UCSD-AML1 (cell line): ENCODE measurements around the gene PRODH2.
A peak's percentile ranks its signal among the peaks of the same experiment; 100 is the strongest.
"Not testable (repeated sequence)": the region's sequence is repeated elsewhere in the genome, so short reads cannot be mapped to it uniquely, and the experiment has no call there.

Experiments
- DNase-seq: peaks from one replicate; lab custom pipeline; 2025; ENCODE audit not compliant: unreplicated experiment; lab: John Stamatoyannopoulos, UW

The PRODH2 gene

GRCh38 chr19:35843676-35844481 is 31.2 kb upstream of the PRODH2 start:
- no peak for DNase-seq

DNA sequence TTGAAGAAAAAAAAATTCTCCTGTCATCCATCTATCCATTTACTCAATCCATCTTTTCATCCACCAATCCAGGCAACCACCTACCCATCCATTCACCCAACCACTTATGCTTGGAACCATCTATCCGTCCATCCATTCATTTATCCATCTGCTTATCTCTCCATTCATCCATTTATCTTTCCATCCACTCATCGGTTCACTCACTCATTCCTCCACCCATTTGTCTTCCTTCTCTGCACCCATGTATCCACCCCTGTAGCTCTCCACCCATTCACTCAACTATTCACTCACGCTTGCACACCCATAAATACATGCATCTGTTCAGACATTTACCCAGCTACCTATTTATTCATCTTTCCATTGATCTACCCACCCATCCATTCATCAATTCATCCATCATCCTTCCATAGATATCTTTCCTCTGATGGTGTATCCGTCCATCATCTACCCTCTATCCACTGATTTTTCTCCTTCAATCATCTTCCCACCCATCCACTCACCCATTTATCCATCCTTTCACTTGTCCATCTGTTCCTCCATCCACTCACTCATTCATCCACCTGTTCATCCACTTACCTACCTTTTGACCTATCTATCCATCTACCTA is 30.1 kb upstream of the PRODH2 start:
- no peak for DNase-seq

DNA sequence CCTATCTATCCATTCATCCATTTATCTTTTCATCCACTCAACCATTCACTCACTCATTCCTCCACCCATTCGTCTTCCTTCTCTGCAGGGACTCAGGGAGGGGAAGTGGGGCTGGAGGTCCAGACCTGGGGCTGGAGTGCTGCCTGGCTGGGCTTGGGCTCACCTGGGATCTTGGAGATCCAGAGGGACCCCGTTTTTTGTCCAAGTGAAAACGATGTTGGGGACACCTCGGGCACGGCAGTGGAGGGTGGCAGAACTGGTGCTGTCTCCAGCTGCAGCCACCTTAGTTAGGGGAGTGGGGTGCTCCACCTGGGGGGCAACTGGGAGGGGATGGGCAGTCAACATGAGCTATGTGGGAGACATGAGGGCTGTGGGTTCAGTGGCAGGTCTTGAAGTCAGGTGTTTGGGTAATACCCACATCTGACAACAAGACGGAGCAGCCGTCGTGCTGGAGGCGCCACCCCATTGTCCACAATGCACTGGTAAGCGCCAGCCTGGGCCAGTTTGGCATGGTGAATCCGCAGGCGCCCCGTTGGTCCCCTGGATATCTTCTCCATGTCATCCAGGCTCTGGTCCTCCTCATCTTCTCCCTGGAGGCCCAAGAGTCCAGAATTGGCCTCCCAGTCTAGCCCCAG is 29.4 kb upstream of the PRODH2 start:
- no peak for DNase-seq

DNA sequence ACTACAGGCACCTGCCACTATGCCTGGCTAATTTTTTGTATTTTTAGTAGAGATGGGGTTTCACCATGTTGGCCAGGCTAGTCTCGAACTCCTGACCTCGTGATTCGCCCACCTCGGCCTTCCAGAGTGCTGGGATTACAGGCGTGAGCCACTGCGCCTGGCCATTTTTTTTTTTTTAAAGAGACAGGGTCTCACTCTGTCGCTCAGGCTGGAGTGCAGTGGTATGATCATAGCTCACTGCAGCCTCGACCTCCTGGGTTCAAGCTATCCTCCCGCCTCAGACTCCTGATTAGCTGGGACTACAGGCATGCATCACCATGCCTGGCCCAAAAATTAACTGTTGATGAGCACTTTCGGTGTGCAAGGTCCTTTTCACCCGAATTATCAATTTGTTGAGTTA is 23.5 kb upstream of the PRODH2 start:
- not testable (repeated sequence) for DNase-seq

DNA sequence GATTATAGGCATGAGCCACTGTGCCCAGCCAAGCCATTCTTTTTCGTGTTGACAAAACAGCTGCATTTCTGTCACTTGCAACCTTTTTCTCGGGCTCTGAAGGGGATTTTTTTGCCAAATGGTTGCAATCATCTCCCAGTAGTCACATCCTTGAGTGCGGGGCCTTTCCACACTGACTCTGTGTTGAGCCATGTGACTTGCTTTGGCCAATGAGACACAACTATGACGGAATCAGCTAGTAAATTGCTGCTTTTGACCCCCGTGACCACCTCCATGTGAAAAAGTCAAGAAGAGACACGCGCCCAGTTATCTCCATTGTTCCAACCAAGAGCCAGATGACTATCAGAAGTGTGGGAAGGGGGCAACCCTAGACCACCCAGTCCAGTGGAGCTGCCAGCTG is 21.3 kb upstream of the PRODH2 start:
- DNase-seq = no peak

GRCh38 chr19:35832054-35832453 is 19.4 kb upstream of the PRODH2 start:
- DNase-seq = no peak

- DNase-seq = no peak
Observed at GRCh38 chr19:35830986-35831385, 18.3 kb upstream of the PRODH2 start.

DNA sequence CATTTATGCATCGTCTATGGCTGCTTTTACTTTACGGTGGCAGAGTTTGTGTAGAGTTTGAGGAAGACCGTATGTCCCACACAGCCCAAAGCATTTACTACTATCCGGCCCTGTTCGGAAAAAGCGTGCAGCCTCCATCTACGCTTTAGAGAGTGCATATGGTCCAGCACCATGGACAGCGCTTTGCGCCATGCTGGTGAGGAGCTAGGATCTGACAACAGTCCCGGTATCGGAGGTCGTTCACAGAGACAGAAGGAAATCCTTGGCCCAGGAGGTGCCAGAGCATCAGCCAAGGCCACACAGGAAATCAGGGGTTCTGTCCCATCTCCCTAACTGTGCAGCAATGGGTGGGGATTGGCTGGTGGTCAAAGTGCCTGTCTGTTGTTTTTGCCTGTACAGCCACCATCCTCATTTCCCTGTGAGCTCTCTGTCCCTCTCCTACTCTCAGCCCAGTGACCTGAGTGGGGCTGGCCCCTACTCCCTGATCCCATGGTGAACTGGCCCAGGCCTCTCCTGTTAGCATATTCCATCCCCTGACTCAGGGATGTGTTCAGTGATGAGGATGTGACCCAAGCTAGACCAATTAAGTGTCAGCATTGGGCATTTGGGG is 16.2 kb upstream of the PRODH2 start:
- DNase-seq = peak; percentile 61

DNA sequence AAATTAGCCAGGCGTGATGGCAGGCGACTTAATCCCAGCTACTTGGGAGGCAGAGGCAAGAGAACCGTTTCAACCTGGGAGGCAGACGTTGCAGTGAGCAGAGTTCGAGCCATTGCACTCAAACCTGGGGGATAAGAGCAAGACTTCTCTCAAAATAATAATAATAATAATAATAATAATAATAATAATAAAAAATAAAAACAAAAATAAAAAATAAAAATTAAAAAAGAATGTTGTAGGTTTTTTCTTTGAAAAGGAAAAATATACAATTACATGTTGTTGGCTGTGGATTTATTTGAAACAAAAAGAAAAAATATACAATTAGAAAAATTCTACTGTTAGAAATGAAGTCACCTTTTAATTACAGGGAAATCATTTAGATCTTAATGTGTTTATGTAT is 11.5 kb upstream of the PRODH2 start:
- DNase-seq = no peak

GRCh38 chr19:35822579-35822978 is 9.9 kb upstream of the PRODH2 start:
- DNase-seq = peak; percentile 37

GRCh38 chr19:35818445-35818844 is 5.8 kb upstream of the PRODH2 start:
- no peak for DNase-seq

DNA sequence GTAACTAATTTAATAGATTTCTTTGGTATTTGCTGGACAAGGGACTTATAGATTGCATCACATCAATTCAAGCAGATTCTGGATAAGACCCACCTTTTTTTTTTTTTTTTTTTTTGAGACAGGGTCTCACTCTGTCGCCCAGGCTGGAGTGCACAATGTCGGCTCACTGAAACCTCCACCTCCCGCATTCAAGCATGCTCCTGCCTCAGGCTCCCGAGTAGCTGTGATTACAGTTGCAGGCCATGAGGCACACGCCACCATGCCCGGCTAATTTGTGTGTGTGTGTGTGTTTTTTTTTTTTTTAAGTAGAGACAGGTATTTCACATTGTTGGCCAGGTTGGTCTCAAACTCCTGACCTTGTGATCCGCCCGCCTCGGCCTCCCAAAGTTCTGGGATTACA is 4.2 kb upstream of the PRODH2 start:
- no peak for DNase-seq

- DNase-seq = no peak
Observed at GRCh38 chr19:35816262-35816661, 3.6 kb upstream of the PRODH2 start.

DNA sequence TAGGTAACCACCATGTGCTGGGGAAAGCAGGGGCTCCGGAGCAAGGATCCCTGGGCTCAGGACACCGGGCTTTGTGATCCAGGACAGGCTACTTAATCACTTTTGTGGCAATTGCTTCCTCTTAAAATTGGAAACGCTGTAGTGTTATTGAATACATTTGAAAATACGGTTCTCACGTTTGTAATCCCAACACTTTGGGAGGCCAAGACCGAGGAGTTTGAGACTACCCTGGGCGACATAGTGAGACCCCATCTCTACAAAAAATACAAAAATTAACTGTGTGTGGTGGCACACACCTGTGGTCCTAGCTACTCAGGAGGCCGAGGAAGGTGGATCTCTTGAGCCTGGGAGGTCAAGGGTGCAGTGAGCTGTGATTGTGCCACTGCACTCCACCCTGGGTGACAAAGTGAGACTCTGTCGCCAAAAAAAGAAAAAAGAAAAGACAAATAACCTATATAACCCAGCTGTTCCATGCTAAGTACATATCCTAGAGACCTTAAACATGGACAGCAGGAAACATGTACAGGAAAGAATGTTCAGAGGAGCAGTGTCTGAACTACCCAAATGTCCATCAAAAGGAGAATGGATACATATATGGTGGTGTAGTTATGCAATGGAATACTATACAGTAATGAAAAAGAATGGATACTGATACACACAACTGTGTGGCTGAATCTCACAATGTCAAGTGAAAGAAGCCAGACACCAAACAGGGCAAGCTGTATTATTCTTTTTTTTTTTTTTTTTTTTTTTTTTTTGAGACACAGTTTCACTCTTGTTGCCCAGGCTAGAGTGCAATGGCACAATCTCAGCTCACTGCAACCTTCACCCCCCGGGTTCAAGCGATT is 622 bp upstream of the PRODH2 start:
- DNase-seq = no peak

GRCh38 chr19:35811317-35812219 is 1.1 kb downstream of the PRODH2 start:
- no peak for DNase-seq

DNA sequence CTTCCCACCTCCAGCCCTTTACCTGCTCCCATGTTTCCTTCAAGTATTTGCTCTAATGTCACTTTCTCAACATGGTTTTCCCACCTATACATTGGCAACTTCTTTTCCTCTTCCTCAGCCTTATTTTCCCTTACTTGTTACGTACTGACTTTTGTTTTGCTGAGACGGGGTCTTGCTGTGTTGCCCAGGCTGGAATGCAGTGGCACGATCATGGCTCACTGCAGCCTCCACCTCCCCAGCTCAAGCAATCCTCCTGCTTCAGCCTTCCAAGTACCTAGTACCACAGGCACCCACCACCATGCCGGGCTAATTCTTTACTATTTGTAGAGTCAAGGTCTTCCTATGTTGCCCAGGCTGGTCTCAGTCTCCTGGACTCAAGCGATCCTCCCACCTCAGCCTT is 5.0 kb downstream of the PRODH2 start:
- DNase-seq = no peak

DNA sequence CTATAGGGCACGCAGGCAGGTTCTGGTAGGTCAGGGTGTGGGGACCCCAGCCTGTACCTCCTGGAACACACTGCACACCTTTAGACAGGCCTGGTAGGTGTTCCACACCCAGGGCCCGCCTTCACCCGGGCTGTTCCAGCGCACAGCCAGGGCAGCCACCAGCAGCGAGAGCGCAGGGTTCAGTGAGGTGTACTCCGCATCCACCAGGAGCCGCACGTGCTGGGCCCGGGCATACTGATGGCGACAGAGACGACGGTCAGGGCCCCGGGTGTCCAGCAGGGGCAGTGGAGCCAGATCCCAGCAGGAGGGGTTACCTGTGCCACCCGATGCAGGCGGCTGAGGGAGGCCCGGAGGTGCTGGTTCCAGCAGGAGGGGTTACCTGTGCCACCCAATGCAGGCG is 6.0 kb downstream of the PRODH2 start:
- DNase-seq = no peak

GRCh38 chr19:35805526-35806102 is 7.0 kb downstream of the PRODH2 start:
- no peak for DNase-seq

- DNase-seq = no peak
Observed at GRCh38 chr19:35801828-35802227, 10.8 kb downstream of the PRODH2 start.

DNA sequence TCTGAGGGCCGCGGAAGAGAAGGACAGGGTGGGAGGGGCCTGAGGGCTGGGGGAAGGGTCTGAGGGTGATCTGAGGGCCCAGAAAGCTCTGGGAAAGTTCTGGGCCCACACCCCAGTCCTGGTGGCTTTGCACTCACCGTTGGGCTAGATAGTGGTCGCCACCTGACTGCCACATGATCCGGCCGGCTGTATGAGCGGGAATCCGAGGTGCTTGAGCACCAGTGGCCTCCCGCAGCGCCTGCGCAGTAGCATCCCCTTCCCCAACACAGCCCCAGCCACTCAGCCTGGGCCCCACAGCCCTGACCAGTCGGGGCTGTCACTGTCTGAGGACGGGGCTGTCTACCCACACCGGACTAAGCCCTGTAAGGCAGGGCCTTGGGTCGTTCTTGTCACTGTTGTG is 15.0 kb downstream of the PRODH2 start:
- DNase-seq = no peak
